Type B pancreatic cell (in vitro differentiated cells): ENCODE data around the gene IGDCC3. TPM values are rescaled to one million over a fixed set of nuclear protein-coding genes. Genes with fewer than 3 reads are reported as not detected.

Source experiments
- DNase-seq: peaks from one replicate; pipeline ENCODE4 v3.0.0; 2021; ENCODE audit warnings: mixed read lengths; ENCODE audit not compliant: unreplicated experiment; ENCODE audit errors: extremely low spot score
- H3K27ac Mint-ChIP-seq: 2 replicates; pipeline ENCODE4 v1.8.0; 2021; ENCODE audit warnings: mild to moderate bottlenecking, mixed read lengths
- H3K27me3 Mint-ChIP-seq: 2 replicates; pipeline ENCODE4 v1.8.0; 2021; ENCODE audit warnings: mixed read lengths
- H3K36me3 Mint-ChIP-seq: 2 replicates; pipeline ENCODE4 v1.8.0; 2021; ENCODE audit warnings: mixed read lengths
- H3K4me1 Mint-ChIP-seq: one replicate; pipeline ENCODE4 v1.8.0; 2021; ENCODE audit warnings: mixed read lengths; ENCODE audit not compliant: unreplicated experiment
- H3K4me3 Mint-ChIP-seq: 2 replicates; pipeline ENCODE4 v1.8.0; 2021; ENCODE audit warnings: mild to moderate bottlenecking, mixed read lengths
- H3K9me3 Mint-ChIP-seq: 2 replicates; pipeline ENCODE4 v1.8.0; 2021; ENCODE audit warnings: mixed read lengths
- total RNA-seq: library from RNA; stranded (reverse); gene quantifications from 2 replicates; pipeline ENCODE4 v1.2.1, GENCODE V29; 2021; ENCODE audit warnings: low replicate concordance
- TF ChIP-seq, protein P1 (sequence below): fragments of 200-600 bp; sonication (generic); conservative IDR thresholded peaks from 2 replicates; pipeline ENCODE4 v1.5.0; 2021; ENCODE audit warnings: antibody characterized with exemption, mild to moderate bottlenecking

The IGDCC3 gene
- total RNA-seq, 1 donor from 2014 or later = 169 TPM

DNA sequence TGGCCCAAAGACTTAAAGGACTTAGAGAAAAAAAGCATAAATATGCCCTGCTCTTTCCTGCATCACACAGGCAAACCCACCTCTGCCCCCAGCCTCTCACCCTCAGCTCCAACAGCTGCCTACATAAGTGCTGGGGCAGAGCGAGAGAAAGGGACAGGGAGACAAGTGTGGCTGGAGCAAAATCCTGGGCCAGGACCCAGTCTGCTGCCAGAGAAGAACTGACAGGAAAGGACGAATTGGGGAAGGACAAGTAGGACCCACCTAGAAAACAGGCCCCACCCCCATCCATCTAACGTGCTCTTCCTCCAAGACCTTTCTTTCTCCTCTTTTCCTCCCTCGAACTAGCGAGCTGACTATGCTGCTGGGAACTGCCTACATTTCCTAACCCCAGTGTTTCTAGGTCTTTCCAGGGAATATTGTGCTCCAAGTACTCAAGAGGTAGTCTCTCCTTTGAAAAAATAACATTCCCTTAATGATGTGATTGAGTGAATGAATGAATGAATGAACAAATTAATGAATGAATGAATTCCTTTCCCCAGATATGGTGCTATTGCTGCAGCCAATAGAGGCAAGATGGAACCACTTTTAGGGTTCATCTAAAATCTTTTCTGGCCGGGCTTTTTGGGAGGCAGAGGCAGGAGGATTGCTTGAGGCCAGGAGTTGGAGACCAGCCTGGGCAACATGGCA lies 26.5 kb upstream of the IGDCC3 start:
- Mint-ChIP-seq H3K9me3 (no peaks in the 10 kb centered on the region), H3K27me3 (peaks cover 13% of the 10 kb centered on the region), H3K4me1 (peaks cover 18% of the 10 kb centered on the region), H3K36me3 (no peaks in the 10 kb centered on the region), H3K4me3 (no peak overlapping the region), H3K27ac (no peak overlapping the region)
- DNase-seq = no peak
- TF ChIP-seq, protein P1, sequence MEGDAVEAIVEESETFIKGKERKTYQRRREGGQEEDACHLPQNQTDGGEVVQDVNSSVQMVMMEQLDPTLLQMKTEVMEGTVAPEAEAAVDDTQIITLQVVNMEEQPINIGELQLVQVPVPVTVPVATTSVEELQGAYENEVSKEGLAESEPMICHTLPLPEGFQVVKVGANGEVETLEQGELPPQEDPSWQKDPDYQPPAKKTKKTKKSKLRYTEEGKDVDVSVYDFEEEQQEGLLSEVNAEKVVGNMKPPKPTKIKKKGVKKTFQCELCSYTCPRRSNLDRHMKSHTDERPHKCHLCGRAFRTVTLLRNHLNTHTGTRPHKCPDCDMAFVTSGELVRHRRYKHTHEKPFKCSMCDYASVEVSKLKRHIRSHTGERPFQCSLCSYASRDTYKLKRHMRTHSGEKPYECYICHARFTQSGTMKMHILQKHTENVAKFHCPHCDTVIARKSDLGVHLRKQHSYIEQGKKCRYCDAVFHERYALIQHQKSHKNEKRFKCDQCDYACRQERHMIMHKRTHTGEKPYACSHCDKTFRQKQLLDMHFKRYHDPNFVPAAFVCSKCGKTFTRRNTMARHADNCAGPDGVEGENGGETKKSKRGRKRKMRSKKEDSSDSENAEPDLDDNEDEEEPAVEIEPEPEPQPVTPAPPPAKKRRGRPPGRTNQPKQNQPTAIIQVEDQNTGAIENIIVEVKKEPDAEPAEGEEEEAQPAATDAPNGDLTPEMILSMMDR = no peak

DNA sequence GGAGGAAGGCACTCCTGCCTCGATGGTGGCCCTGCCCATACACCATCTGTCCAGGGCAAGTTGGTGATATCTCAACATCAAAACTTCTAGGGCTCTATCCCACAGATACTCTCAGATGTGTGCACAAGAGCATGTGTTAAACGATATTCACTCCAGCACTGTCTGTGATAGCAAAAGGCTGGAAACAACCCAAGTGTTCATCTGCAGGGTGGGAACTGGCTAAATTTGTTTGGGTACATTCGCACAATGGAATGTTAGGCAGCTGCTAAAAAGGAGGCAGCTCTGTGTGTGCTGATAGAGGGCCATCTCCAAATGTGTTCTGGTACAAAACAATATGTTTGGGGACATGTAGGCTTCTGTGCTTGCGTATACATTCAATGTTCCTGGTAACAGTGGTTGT lies 25.2 kb upstream of the IGDCC3 start:
- no peaks in the 10 kb centered on the region for H3K9me3 Mint-ChIP-seq
- DNase-seq = no peak
- TF ChIP-seq, protein P1 = no peak
- no peak overlapping the region for H3K4me3 Mint-ChIP-seq
- peaks cover 14% of the 10 kb centered on the region for H3K4me1 Mint-ChIP-seq
- H3K27ac Mint-ChIP-seq = no peak overlapping the region
- peaks cover 20% of the 10 kb centered on the region for H3K27me3 Mint-ChIP-seq
- H3K36me3 Mint-ChIP-seq = no peaks in the 10 kb centered on the region

DNA sequence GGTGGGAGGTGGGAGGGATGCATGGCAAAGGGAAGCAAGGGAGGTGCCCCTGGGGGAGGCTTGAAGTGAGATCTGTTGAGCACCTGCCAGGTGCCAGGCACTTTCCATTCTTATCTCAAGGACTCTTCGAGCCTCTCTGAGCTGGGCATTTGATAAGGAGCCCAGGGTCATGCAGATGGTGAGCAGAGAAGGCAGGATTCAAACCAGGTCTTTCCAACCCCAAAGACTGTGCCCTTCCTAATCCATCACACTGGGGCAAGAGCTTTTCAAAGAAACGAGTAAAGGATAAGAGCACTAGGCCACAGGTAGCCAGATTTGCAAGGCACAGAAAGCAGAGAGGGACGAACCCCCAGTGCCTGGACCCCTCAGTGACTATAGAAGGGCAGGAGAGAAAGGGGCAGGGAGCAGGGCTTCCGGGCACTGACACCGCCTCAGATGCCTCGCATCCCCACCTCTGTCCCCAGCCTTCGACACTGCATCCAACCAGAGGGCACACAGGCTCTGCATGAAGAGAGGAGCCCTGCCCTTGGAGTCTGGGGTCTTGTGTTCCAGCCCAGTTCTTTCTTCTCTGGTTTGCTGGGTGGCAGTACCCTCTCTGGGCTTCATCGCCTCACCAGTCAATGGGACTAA lies 23.9 kb upstream of the IGDCC3 start:
- no peak overlapping the region for H3K27ac Mint-ChIP-seq
- H3K4me3 Mint-ChIP-seq = no peak overlapping the region
- TF ChIP-seq, protein P1 = no peak
- no peak for DNase-seq
- peaks cover 3% of the 10 kb centered on the region for H3K36me3 Mint-ChIP-seq
- H3K4me1 Mint-ChIP-seq = peaks cover 13% of the 10 kb centered on the region
- H3K27me3 Mint-ChIP-seq = peaks cover 32% of the 10 kb centered on the region
- no peaks in the 10 kb centered on the region for H3K9me3 Mint-ChIP-seq

DNA sequence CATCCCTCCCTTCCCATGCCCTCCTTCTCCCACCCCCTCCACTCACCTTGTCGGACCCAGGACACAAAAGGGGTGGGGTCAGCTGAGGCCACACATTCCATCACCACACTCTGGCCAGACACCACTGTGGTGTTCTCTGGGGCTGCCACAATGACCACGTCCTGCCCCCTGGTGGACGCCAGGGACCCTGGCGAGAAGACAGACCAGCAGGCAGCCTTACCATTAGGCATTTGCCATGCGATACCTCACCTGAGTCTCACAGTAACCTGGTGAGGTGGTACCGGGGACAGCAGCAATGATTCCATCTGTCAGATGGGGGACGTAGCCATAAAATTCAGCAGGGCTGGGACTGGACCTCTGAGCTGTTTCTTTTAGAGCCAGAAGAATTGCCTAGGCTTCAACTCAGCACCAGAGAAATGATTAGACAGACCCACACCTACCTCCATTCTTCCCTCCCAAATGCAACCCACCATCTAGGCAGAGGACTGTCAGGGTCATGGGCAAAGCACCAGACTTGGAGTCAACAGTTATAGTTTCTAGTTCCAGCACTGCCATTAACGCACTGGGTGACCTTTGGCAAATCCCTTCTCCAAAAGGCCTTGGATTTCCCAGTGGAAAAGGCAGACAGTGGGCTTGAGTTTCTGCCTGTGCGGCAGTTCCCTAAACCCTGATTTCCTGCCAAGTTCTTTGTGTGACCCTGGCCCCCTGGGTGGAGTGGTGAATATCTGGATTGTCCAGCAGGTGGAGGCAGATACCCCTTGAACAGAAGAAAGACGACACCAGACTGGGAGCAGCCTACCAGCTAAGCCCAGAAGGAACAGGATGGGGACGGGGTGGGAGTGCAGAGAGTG lies 23.2 kb upstream of the IGDCC3 start:
- Mint-ChIP-seq H3K4me1 (peaks cover 13% of the 10 kb centered on the region), H3K4me3 (no peak overlapping the region), H3K9me3 (no peaks in the 10 kb centered on the region), H3K36me3 (peaks cover 3% of the 10 kb centered on the region), H3K27ac (peak overlapping the region; percentile 77), H3K27me3 (peaks cover 39% of the 10 kb centered on the region)
- TF ChIP-seq, protein P1 = peak; percentile 75
- DNase-seq = peak; percentile 82

DNA sequence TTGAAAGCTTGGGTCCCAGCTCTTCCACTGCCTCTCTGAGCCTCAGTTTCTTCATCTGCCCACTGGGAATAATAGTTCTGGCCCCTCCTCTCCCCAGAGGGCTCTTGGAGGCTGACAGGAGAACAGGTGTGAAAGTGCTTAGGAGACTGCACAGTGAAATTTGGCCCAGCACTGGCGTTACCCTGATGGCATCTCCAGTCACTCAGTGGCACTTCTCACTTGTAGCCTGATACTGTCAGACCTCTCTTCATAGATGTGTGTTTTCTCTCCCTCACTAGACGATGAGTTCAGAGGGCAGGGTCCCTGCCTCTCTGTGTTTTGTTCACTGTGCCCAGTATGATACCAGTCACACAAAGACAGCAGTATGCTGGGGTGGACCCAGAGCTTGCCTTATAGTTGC lies 22.2 kb upstream of the IGDCC3 start:
- H3K27me3 Mint-ChIP-seq = peaks cover 45% of the 10 kb centered on the region
- peaks cover 3% of the 10 kb centered on the region for H3K36me3 Mint-ChIP-seq

More for the DNA sequence above, 22.2 kb upstream of the IGDCC3 start:
- peaks cover 13% of the 10 kb centered on the region for H3K4me1 Mint-ChIP-seq
- no peak overlapping the region for H3K27ac Mint-ChIP-seq
- TF ChIP-seq, protein P1 = no peak
- no peaks in the 10 kb centered on the region for H3K9me3 Mint-ChIP-seq
- DNase-seq = no peak
- H3K4me3 Mint-ChIP-seq = no peak overlapping the region
